ENCODE results near the gene TMEM38B. TPM values are rescaled to one million over a fixed set of nuclear protein-coding genes. Genes with fewer than 3 reads are reported as not detected.
"Not testable (repeated sequence)": the region's sequence is repeated elsewhere in the genome, so short reads cannot be mapped to it uniquely, and the experiment has no call there.

The TMEM38B gene
- total and polyA plus RNA-seq, 8 donors, result 0.87 to 26.8 (median 3.4) TPM

DNA sequence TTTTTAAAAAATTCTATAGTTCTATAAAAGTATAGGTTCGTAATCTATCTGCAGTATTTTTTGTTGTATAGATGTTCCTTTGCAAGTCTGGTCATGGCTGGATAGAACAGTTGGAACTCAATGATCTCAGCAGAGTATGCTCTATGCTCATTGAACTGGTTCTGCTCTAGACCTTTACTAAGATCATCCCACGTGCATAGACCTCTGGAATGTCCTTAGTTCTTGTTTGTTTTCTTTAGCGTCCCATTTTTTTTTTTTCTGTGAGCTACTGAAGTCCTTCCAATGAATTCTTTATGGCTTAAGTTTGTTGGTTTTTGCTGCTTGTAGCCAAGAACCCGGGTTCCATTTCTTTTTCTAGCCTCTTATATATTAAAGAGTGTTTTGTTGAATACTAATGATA is 3.5 kb downstream of the TMEM38B start:
- H3K4me3 ChIP-seq, result no peak overlapping the region
- H3K36me3 ChIP-seq, result no peaks in the 10 kb centered on the region
- no peak for DNase-seq
- H3K27ac ChIP-seq, result no peak overlapping the region
- 57 to 70% (median 66%) methylated on average over 4 of the region's 4 CpGs for WGBS, 5 donors
- H3K4me1 ChIP-seq, result peaks cover 6 to 27% (median 15%) of the 10 kb centered on the region in 4 donors
- H3K27me3 ChIP-seq, result peaks cover 0 to 9% (median 0%) of the 10 kb centered on the region in 3 donors
- H3K9me3 ChIP-seq, result no peaks in the 10 kb centered on the region
- TF ChIP-seq POLR2AphosphoS5 (IDR thresholded peaks at IDR 0.05), result no peak
- TF ChIP-seq, protein P1, sequence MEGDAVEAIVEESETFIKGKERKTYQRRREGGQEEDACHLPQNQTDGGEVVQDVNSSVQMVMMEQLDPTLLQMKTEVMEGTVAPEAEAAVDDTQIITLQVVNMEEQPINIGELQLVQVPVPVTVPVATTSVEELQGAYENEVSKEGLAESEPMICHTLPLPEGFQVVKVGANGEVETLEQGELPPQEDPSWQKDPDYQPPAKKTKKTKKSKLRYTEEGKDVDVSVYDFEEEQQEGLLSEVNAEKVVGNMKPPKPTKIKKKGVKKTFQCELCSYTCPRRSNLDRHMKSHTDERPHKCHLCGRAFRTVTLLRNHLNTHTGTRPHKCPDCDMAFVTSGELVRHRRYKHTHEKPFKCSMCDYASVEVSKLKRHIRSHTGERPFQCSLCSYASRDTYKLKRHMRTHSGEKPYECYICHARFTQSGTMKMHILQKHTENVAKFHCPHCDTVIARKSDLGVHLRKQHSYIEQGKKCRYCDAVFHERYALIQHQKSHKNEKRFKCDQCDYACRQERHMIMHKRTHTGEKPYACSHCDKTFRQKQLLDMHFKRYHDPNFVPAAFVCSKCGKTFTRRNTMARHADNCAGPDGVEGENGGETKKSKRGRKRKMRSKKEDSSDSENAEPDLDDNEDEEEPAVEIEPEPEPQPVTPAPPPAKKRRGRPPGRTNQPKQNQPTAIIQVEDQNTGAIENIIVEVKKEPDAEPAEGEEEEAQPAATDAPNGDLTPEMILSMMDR (IDR thresholded peaks at IDR 0.05), result no peak
- no peak for TF ChIP-seq EP300 (IDR thresholded peaks at IDR 0.05)
- no peak for TF ChIP-seq POLR2A (IDR thresholded peaks at IDR 0.05)
- intact Hi-C loops (cut with DNase I; ENCODE audit: low total_unique reads), result no loop called here

DNA sequence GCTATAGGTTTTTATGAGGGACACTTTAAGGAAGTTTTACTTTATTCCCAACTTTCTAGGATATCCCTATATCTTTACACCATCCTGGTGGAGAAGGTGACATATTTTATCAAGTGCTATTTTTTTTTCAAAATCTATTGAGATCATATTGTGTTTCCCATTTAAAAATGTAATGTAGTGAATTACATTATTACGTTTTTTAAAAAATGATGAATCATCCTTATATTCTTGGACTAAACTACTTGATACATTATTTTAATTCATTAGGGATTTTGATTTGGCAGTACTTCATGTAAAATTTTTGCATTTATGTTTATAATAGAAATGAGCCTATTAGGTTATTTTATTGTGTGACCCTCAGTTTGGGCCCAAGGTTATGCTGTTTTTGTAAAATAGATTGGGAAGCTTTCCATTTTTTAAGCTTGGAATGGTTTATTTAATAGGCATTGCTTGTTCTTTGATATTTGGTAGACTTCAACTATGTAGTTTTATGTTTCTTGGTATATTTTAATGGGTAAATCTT is 4.1 kb downstream of the TMEM38B start:
- 68 to 97% (median 94%) methylated on average over 1 of the region's 1 CpG for WGBS, 5 donors
- TF ChIP-seq EP300 (IDR thresholded peaks at IDR 0.05) (no peak), POLR2AphosphoS5 (IDR thresholded peaks at IDR 0.05) (no peak), POLR2A (IDR thresholded peaks at IDR 0.05) (no peak)
- TF ChIP-seq, protein P1 (IDR thresholded peaks at IDR 0.05), result no peak
- H3K4me3 ChIP-seq, result no peak overlapping the region
- peak in 1 of 2 donors; percentile 17 for DNase-seq
- H3K27me3 ChIP-seq, result peaks cover 0 to 3% (median 0%) of the 10 kb centered on the region in 3 donors
- intact Hi-C loops (cut with DNase I; ENCODE audit: low total_unique reads), result no loop called here
- no peak overlapping the region for H3K27ac ChIP-seq
- no peaks in the 10 kb centered on the region for H3K36me3 ChIP-seq
- no peaks in the 10 kb centered on the region for H3K9me3 ChIP-seq
- peaks cover 6 to 22% (median 10%) of the 10 kb centered on the region in 4 donors for H3K4me1 ChIP-seq

DNA sequence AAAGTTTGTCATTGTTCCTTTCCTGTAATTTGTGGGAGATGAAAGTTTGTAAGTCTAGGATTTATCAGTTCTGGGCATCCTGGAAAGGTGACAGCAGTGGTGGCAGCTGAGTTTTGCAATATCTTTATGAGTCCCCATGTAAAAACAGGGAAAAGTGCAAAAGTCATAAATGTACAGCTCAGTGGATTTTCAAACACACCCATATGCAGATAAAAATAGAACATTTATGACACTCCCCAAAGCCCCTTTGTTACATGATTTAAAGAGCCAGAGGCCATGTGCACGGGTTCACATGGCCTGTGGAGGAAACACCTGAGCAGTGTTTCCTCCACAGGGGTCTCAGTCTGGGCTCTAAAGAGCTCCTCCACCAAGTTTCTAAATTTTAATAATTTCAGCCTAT is 6.3 kb downstream of the TMEM38B start:
- no peak for DNase-seq
- Histone ChIP-seq H3K27ac (no peak overlapping the region), H3K4me1 (peaks cover 0 to 8% (median under 1%) of the 10 kb centered on the region in 4 donors), H3K4me3 (no peak overlapping the region), H3K36me3 (peaks cover 0 to 2% (median 0%) of the 10 kb centered on the region in 4 donors), H3K9me3 (no peaks in the 10 kb centered on the region), H3K27me3 (no peaks in the 10 kb centered on the region)
- WGBS, 5 donors, result 31 to 76% (median 63%) methylated on average over 1 of the region's 1 CpG
- TF ChIP-seq POLR2AphosphoS5 (IDR thresholded peaks at IDR 0.05) (no peak), POLR2A (IDR thresholded peaks at IDR 0.05) (no peak), EP300 (IDR thresholded peaks at IDR 0.05) (no peak)
- intact Hi-C loops (cut with DNase I; ENCODE audit: low total_unique reads), result no loop called here

DNA sequence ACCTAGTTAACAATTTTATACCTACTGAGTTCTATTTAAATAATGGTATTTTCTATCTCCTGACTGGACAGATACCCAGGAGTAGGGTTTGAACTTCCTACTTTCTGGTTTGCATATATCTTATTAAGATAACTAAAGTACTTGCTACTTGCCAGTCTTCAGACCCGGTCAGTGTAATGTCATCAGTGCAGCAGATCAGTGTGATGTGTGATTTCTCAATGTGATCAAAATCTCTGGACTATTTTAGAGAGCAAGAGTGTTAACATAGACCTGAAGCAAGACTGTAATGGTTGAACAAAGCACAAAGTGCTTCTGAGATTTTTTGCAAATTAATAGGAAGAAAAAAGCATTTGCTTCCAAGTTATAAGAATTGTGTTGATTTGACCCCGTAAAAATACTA is 6.8 kb downstream of the TMEM38B start:
- intact Hi-C loops (cut with DNase I; ENCODE audit: low total_unique reads), result no loop called here
- Histone ChIP-seq H3K36me3 (peaks cover 0 to 7% (median 4%) of the 10 kb centered on the region in 4 donors), H3K27ac (no peak overlapping the region), H3K9me3 (no peaks in the 10 kb centered on the region), H3K4me1 (peaks cover 0 to 3% (median 0%) of the 10 kb centered on the region in 4 donors), H3K4me3 (no peak overlapping the region), H3K27me3 (no peaks in the 10 kb centered on the region)
- no peak for TF ChIP-seq EP300 (IDR thresholded peaks at IDR 0.05)
- TF ChIP-seq POLR2AphosphoS5 (IDR thresholded peaks at IDR 0.05), result no peak
- 60 to 71% (median 70%) methylated on average over 2 of the region's 2 CpGs for WGBS, 5 donors
- no peak for DNase-seq

DNA sequence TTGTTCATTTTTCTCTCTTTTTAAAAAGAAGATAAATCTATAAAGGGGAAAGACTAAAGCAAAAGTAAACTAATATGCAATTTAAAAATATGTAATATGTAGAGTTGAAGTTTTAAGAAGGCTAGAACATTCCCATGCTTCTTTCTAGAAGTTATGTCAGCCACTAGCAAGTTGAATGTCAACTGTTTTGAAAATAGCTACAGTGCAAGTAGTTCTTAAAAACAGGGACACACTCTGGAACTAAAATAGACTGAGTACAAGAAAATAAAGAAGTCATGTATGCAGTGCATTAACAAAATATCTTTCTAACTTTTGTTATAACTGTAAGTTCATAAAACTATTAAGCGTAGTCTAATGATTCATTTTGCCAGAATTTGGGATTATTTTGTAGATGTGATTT is 7.9 kb downstream of the TMEM38B start:
- no peak overlapping the region for H3K27ac ChIP-seq
- no peak for DNase-seq
- TF ChIP-seq POLR2A (IDR thresholded peaks at IDR 0.05) (no peak), POLR2AphosphoS5 (IDR thresholded peaks at IDR 0.05) (no peak), EP300 (IDR thresholded peaks at IDR 0.05) (no peak)
- TF ChIP-seq, protein P1 (IDR thresholded peaks at IDR 0.05), result no peak
- WGBS, 5 donors, result 0 to 98% (median 98%) methylated on average over 1 of the region's 1 CpG
- H3K27me3 ChIP-seq, result no peaks in the 10 kb centered on the region
- H3K4me3 ChIP-seq, result no peak overlapping the region
- H3K9me3 ChIP-seq, result no peaks in the 10 kb centered on the region
- no peaks in the 10 kb centered on the region for H3K4me1 ChIP-seq
- H3K36me3 ChIP-seq, result peaks cover 0 to 14% (median 10%) of the 10 kb centered on the region in 4 donors
- intact Hi-C loops (cut with DNase I; ENCODE audit: low total_unique reads), result no loop called here

DNA sequence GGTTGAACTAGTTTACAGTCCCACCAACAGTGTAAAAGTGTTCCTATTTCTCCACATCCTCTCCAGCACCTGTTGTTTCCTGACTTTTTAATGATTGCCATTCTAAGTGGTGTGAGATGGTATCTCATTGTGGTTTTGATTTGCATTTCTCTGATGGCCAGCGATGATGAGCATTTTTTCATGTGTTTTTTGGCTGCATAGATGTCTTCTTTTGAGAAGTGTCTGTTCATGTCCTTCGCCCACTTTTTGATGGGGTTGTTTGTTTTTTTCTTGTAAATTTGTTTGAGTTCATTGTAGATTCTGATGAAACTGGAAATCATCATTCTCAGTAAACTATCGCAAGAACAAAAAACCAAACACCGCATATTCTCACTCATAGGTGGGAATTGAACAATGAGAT is 9.3 kb downstream of the TMEM38B start:
- DNase-seq; H3K4me1 ChIP-seq; H3K27ac ChIP-seq; H3K27me3 ChIP-seq; H3K9me3 ChIP-seq; H3K4me3 ChIP-seq; intact Hi-C loops (cut with DNase I; ENCODE audit: low total_unique reads): not testable (repeated sequence)
- peaks cover 0 to 14% (median 10%) of the 10 kb centered on the region in 4 donors for H3K36me3 ChIP-seq
- WGBS, 5 donors, result 86 to 99% (median 92%) methylated on average over 3 to 4 of the region's 4 CpGs
